NCI-H460 (cell line): ENCODE measurements around the gene ZC3H10. TPM values are rescaled to one million over a fixed set of nuclear protein-coding genes. Genes with fewer than 3 reads are reported as not detected.
"Not testable (repeated sequence)": the region's sequence is repeated elsewhere in the genome, so short reads cannot be mapped to it uniquely, and the experiment has no call there.

ENCODE experiments used
- DNase-seq: peaks from one replicate; pipeline ENCODE4 v3.0.0-alpha.2; 2016; ENCODE audit warnings: low read depth; ENCODE audit errors: extremely low read depth
- total RNA-seq: library from RNA; depleted of rRNA; stranded (reverse); fragments of >200 nt; shearing (Covaris generic); gene quantifications from 2 replicates; pipeline ENCODE4 v1.2.3, GENCODE V29; 2014

Gene ZC3H10
- total RNA-seq, 1 experiment from 2014 or later, result 5.3 TPM

- no peak for DNase-seq
Measured at GRCh38 chr12:56152756-56153677, 35.0 kb downstream of the ZC3H10 start.

DNA sequence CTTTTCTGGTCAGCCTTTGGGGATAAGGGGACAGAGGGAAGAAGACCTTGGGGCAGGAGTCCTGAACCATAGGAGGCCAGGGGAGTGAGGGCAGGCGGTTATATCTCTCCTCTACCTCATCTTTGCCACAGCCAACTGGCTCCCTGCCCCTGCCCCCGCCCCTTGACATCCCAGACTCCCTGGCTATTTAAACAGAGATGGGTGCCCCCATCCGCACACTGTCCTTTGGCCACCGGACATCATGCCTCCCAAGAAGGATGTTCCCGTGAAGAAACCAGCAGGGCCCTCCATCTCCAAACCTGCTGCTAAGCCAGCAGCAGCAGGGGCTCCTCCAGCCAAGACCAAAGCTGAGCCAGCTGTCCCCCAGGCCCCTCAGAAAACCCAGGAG is 35.6 kb downstream of the ZC3H10 start:
- no peak for DNase-seq

DNA sequence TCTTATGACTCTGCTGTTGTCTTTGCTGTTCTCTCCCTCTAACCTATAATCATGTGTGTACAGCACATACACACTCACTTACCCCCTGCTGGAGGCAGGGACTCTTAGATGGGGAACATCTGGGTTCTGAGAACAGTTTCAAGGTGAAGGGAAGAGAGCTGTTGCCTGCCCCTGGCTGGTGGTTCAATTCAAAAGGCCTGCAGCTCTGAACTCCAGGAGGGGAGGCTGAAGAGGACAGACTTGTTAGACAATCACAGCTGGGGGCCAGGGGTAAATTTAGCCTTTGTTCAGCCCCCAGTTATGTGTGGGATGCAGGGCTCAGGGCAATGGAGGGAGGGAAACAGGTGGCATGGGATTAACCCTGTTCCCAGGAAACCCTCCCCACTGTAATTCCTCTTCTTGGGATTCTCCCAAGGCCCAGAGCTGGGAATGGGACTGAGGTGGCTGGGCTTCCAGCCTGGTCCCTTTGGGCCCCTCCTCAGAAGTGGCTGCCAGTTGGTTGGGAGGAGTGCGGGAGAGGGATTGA is 36.2 kb downstream of the ZC3H10 start:
- no peak for DNase-seq

GRCh38 chr12:56154818-56155217 is 36.8 kb downstream of the ZC3H10 start:
- no peak for DNase-seq

- DNase-seq, result no peak
Measured at GRCh38 chr12:56155256-56155845, 37.3 kb downstream of the ZC3H10 start.

GRCh38 chr12:56156464-56157200 is 38.6 kb downstream of the ZC3H10 start:
- DNase-seq, result not testable (repeated sequence)

GRCh38 chr12:56157201-56158028 is 39.3 kb downstream of the ZC3H10 start:
- peak; percentile 54 for DNase-seq

- DNase-seq, result peak; percentile 99
Measured at GRCh38 chr12:56158029-56158925, 40.2 kb downstream of the ZC3H10 start, which contains the start of gene MYL6. MYL6 (plus strand) TSS chr12:56158359; CDS start chr12:56158402, 43 bp downstream.

GRCh38 chr12:56158926-56159461 is 40.9 kb downstream of the ZC3H10 start:
- peak; percentile 52 for DNase-seq

GRCh38 chr12:56159482-56160192 is 41.6 kb downstream of the ZC3H10 start:
- no peak for DNase-seq

DNA sequence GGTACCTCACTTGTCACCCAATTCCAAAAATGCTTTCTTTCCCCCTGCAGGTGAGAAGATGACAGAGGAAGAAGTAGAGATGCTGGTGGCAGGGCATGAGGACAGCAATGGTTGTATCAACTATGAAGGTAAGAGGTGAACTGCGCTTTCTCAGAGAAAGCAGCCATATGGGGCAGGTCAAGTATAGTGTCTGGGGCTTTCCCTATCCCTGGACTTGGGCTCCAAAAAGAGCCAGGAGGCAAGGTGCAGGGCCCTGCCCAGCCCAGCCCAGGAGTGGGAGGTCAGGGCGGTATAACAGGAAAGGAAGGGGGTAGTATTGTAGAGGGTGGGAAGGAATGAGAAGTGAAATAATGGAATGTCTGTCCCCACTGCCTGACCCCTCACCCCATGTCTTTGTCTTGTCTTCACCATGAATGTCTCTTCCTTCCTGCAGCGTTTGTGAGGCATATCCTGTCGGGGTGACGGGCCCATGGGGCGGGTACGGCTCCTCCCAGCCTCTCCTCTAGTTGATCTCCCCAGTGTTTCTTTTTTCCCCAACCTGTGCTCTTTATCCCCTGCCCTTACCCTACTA is 42.2 kb downstream of the ZC3H10 start:
- no peak for DNase-seq

- no peak for DNase-seq
Measured at GRCh38 chr12:56160894-56161689, 43.0 kb downstream of the ZC3H10 start.

DNA sequence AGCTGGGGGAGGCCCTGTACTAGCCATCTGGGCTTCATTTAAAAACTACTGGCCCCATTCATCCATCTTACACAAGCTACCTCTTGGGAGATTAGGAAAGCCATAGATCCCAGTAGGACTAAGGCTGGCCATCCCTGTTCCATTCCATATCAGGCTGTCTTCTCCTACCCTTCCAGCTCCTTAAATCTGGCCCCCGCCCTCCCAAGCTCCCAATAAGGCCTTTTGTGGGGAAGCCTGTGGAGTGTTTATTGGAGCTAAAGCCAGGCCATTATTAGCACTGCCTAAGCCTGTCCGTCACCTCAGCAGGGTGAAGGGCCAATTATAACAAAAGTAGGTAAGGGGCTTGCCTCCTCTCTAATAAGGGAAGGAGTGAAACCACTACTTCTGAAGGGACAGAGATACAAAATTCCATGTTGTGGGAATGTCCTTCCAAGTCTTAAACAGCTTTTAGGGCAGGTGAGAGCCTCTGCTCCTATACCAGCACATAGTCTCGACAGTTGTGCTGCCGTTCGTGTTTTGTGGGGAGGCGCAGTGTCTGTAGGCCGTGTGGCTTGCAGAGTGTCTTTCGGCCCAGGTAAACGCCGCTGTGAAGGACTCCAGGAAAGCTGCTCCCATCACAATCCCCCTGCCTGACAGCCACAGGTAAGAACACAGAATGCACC is 43.8 kb downstream of the ZC3H10 start:
- no peak for DNase-seq

DNA sequence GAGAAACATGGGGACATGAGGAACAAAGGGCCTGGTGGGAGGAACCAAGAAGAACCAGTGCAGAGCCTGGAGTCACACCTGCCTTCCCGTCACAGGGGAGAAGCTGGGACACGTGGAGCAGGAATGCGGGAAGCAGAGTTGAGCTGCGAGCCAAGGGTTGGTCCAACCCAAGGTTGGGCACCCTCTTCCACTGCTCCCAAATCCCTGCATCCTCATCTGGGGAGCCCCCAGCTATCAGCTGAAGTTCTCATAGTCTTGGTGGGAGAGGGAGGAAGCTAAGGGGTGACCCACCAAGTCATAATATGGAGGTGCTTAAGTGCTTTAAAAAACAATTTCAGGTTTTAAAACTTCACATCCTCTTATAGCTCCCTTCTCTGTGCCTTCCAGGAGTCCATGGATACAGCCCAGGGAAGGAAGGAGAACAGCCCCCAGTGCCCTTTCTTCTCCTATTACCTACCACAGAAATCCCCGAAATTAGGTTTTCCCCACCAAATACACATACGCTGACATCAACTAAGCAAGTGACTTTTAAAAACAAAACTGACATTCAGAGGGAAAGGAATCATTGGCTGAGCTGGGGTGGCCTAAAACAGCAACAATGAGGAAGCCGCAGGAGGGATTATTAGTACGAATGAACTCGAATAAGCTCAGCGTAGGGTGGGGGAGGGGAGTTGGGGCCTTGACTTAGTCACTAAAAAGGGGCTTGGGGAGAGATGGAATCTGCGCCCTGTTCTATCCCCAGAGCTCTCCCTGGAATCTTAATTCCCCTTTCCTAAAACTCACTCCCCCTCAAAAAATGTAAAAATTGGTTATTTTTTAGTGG is 44.6 kb downstream of the ZC3H10 start:
- no peak for DNase-seq

DNA sequence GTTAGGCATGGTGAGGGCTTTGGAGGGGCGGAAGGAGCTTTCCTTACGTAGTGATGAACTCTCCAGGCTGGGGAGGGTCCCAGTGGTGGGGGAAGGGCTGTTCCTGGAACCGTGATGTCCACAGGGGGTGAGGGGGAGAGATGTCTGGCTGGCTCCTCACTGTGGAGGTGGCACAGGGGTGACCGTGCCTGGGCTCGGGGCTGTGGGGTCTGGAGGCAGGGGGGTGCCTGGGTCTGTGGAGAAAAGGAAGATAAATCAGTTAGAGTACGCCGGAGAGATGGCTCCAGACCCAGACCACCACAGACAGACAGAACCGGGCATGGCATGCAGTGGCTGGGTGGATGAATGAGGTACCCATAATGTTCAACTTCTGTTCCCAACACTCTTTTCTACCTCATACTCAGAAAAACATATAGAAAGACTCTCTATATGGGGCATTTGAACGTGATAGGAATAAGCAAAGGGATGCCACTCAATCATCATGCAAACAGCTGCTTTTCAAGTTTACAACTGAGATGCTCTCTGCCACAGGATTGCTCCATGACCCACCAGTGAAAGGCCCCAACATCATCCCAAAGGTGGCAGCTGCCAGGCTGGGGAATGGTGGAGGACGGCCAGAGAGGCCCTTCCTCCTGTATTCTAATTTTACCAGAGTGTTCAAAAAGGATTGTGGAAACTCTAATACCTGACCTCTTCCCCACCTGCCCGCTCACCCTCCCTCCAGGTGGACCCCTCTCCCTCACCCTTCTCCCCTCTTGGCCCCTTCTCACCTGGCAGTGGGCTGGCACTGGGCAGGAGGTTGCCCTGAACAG is 45.7 kb downstream of the ZC3H10 start:
- no peak for DNase-seq
